Liver (tissue), 9 donors: ENCODE data around the gene CYP4A22. TPM values are rescaled to one million over a fixed set of nuclear protein-coding genes. Genes with fewer than 3 reads are reported as not detected.

Experiments used
- DNase-seq: peaks from one replicate; pipeline ENCODE4 v3.0.0-alpha.2; 2017; ENCODE audit warnings: low spot score
- H3K27ac ChIP-seq, 2 donors: one replicate each; pipeline ENCODE4 v1.7.0; 2013; ENCODE audit warnings: inconsistent platforms in 2 of 2, low read length in 2 of 2, control low read depth in 1 of 2, low read depth in 1 of 2, mild to moderate bottlenecking in 1 of 2
- H3K27me3 ChIP-seq, 4 donors: one replicate each; pipeline versions ENCODE4 v1.6.1 to v1.7.0; 2013; ENCODE audit warnings: low read length in 3 of 4, inconsistent platforms in 1 of 4, mild to moderate bottlenecking in 1 of 4, moderate library complexity in 1 of 4; ENCODE audit not compliant: control insufficient read depth in 4 of 4, insufficient read depth in 4 of 4
- H3K36me3 ChIP-seq, 4 donors: one replicate each; pipeline versions ENCODE4 v1.6.1 to v1.7.0; 2013; ENCODE audit warnings: low read length in 3 of 4, mild to moderate bottlenecking in 3 of 4, low read depth in 1 of 4, moderate library complexity in 1 of 4; ENCODE audit not compliant: control insufficient read depth in 4 of 4, insufficient read depth in 3 of 4
- H3K4me1 ChIP-seq, 4 donors: one replicate each; pipeline versions ENCODE4 v1.6.1 to v1.7.0; 2013; ENCODE audit warnings: low read length in 3 of 4, mild to moderate bottlenecking in 3 of 4, moderate library complexity in 1 of 4; ENCODE audit not compliant: control insufficient read depth in 4 of 4, insufficient read depth in 4 of 4
- H3K4me3 ChIP-seq, 3 donors: one replicate each; pipeline versions ENCODE4 v1.6.1 to v1.7.0; 2013; ENCODE audit warnings: low read length in 3 of 3, control low read depth in 1 of 3, low read depth in 1 of 3, mild to moderate bottlenecking in 1 of 3
- H3K9ac ChIP-seq, 2 donors: one replicate each; pipeline ENCODE4 v1.7.0; 2013; ENCODE audit warnings: low read length in 2 of 2, mild to moderate bottlenecking in 2 of 2, moderate library complexity in 2 of 2, control low read depth in 1 of 2, low read depth in 1 of 2
- H3K9me3 ChIP-seq, 4 donors: one replicate each; pipeline versions ENCODE4 v1.6.1 to v1.7.0; 2013; ENCODE audit warnings: low read length in 3 of 4; ENCODE audit not compliant: control insufficient read depth in 4 of 4
- EGR1 ChIP-seq, 2 donors: IDR thresholded peaks; 2 replicates each; pipeline ENCODE4 v1.6.1; 2016 to 2018; ENCODE audit warnings: antibody characterized with exemption in 2 of 2, low read depth in 2 of 2
- FOXA2 ChIP-seq: IDR thresholded peaks from 2 replicates; pipeline ENCODE4 v1.6.1; 2016; ENCODE audit warnings: antibody characterized with exemption
- GABPA ChIP-seq, 2 donors: IDR thresholded peaks in 1 of 2; conservative IDR thresholded peaks in 1 of 2; 2 replicates each; pipeline ENCODE4 v1.6.1; 2016; ENCODE audit warnings: antibody characterized with exemption in 2 of 2, mild to moderate bottlenecking in 1 of 2, moderate library complexity in 1 of 2
- HNF4A ChIP-seq, 2 donors: conservative IDR thresholded peaks; 2 replicates each; pipeline ENCODE4 v1.6.1; 2016; ENCODE audit warnings: antibody characterized with exemption in 2 of 2, mild to moderate bottlenecking in 2 of 2
- HNF4G ChIP-seq: IDR thresholded peaks from 2 replicates; pipeline ENCODE4 v1.6.1; 2016; ENCODE audit warnings: antibody characterized with exemption
- JUND ChIP-seq, 2 donors: IDR thresholded peaks; 2 replicates each; pipeline ENCODE4 v1.6.1; 2016; ENCODE audit warnings: antibody characterized with exemption in 2 of 2
- NR2F2 ChIP-seq: IDR thresholded peaks from 2 replicates; pipeline ENCODE4 v1.6.1; 2016; ENCODE audit warnings: antibody characterized with exemption
- RAD21 ChIP-seq, 2 donors: IDR thresholded peaks; 2 replicates each; pipeline ENCODE4 v1.6.1; 2016; ENCODE audit warnings: antibody characterized with exemption in 2 of 2, mild to moderate bottlenecking in 2 of 2
- RXRA ChIP-seq, 2 donors: IDR thresholded peaks; 2 replicates each; pipeline ENCODE4 v1.6.1; 2017 to 2018; ENCODE audit warnings: antibody characterized with exemption in 2 of 2, mild to moderate bottlenecking in 1 of 2
- SP1 ChIP-seq: IDR thresholded peaks from 2 replicates; pipeline ENCODE4 v1.6.1; 2018; ENCODE audit warnings: antibody characterized with exemption, mild to moderate bottlenecking
- TAF1 ChIP-seq: conservative IDR thresholded peaks from 2 replicates; pipeline ENCODE4 v1.6.1; 2016; ENCODE audit warnings: antibody characterized with exemption, mild to moderate bottlenecking
- YY1 ChIP-seq: IDR thresholded peaks from 2 replicates; pipeline ENCODE4 v1.6.1; 2016; ENCODE audit warnings: antibody characterized with exemption, mild to moderate bottlenecking
- WGBS: extraction: QIAGEN DNeasy Blood & Tissue Kit; methylation state at CpG from one replicate; pipeline ENCODE4 v1.1.7; 2013; 5-methylcytosine and 5-hydroxymethylcytosine counted together
- polyA plus RNA-seq, 2 donors: library from polyadenylated mRNA; stranded (reverse) in 1 of 2; unstranded in 1 of 2; fragments of 200-250 nt in 1 of 2; fragments of >200 nt in 1 of 2; fragmentation: Nextera tagmentation in 1 of 2; extraction: Ambion mirVana in 1 of 2; gene quantifications; one replicate each; pipeline versions ENCODE4 v1.2.1 to v1.2.3, GENCODE V29; 2013 to 2015
- total RNA-seq, 2 donors: library from RNA; depleted of rRNA; stranded (reverse); fragments of >200 nt; gene quantifications; one replicate each; pipeline ENCODE4 v1.2.3, GENCODE V29; 2014
- TF ChIP-seq, protein P1 (sequence below): fragments of 150-350 bp; IDR thresholded peaks from 2 replicates; pipeline ENCODE4 v1.5.1; 2017; ENCODE audit warnings: improper control_type of control experiment, low read depth, low read length; ENCODE audit not compliant: missing input control
- TF ChIP-seq, protein P2 (sequence below): IDR thresholded peaks from 2 replicates; pipeline ENCODE4 v1.6.1; 2016; ENCODE audit warnings: antibody characterized with exemption
- TF ChIP-seq, protein P3 (sequence below): IDR thresholded peaks from 2 replicates; pipeline ENCODE4 v1.6.1; 2016; ENCODE audit warnings: antibody characterized with exemption, mild to moderate bottlenecking
- TF ChIP-seq, protein P4 (sequence below): IDR thresholded peaks from 2 replicates; pipeline ENCODE4 v1.6.1; 2016; ENCODE audit warnings: antibody characterized with exemption
- TF ChIP-seq, protein P5 (sequence below): IDR thresholded peaks from 2 replicates; pipeline ENCODE4 v1.6.1; 2016; ENCODE audit warnings: antibody characterized with exemption
- donor health status: healthy.
- donor health status: healthy.
- donor health status: healthy.
- donor health status: healthy.
- donor health status: healthy.

The CYP4A22 gene
- total and polyA plus RNA-seq, 4 donors, result 18.3 to 95.7 (median 65.7) TPM

DNA sequence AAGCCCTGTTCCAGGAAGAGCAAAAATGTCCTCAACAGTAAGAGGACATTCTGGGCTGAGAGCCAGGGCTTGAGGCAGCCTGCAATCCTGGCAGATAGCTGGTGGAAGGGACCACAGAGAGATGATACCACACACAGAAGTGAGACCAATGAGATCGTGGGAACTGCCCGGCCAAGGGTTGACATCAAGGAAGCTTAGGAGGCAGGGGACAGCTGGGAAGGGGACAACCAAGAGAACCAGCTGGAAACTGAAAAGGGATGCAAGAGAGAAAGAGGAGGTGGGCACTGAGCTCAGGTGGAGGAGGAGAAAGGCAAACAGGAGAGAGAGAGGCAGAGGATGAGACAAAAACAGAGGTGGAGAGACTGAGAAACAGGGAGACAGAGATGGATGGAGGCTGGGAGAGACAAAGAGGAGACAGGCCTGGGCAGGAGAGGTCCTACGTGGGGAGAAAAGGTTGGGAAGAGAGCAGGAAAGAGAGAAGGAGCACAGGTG, 43.4 kb downstream of the CYP4A22 start:
- Histone ChIP-seq H3K27ac (no peak overlapping the region), H3K27me3 (peaks cover 0 to 3% (median 0%) of the 10 kb centered on the region in 4 donors), H3K4me3 (no peak overlapping the region), H3K36me3 (no peaks in the 10 kb centered on the region), H3K9ac (no peak overlapping the region), H3K9me3 (no peaks in the 10 kb centered on the region), H3K4me1 (peaks cover 0 to 14% (median 7%) of the 10 kb centered on the region in 4 donors)
- no peak for TF ChIP-seq HNF4A (conservative IDR thresholded peaks at IDR 0.05)
- no peak for TF ChIP-seq GABPA (IDR thresholded peaks at IDR 0.05 in 1 of 2, conservative IDR thresholded peaks at IDR 0.05 in 1 of 2)
- TF ChIP-seq YY1, result no peak
- no peak for TF ChIP-seq TAF1
- no peak for TF ChIP-seq NR2F2
- no peak for TF ChIP-seq SP1
- TF ChIP-seq JUND (IDR thresholded peaks at IDR 0.05), result no peak
- no peak for TF ChIP-seq RXRA (IDR thresholded peaks at IDR 0.05)
- TF ChIP-seq, protein P1, sequence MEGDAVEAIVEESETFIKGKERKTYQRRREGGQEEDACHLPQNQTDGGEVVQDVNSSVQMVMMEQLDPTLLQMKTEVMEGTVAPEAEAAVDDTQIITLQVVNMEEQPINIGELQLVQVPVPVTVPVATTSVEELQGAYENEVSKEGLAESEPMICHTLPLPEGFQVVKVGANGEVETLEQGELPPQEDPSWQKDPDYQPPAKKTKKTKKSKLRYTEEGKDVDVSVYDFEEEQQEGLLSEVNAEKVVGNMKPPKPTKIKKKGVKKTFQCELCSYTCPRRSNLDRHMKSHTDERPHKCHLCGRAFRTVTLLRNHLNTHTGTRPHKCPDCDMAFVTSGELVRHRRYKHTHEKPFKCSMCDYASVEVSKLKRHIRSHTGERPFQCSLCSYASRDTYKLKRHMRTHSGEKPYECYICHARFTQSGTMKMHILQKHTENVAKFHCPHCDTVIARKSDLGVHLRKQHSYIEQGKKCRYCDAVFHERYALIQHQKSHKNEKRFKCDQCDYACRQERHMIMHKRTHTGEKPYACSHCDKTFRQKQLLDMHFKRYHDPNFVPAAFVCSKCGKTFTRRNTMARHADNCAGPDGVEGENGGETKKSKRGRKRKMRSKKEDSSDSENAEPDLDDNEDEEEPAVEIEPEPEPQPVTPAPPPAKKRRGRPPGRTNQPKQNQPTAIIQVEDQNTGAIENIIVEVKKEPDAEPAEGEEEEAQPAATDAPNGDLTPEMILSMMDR, result no peak
- WGBS, result 65% methylated on average over 3 of the region's 3 CpGs
- DNase-seq, result peak; percentile 67

DNA sequence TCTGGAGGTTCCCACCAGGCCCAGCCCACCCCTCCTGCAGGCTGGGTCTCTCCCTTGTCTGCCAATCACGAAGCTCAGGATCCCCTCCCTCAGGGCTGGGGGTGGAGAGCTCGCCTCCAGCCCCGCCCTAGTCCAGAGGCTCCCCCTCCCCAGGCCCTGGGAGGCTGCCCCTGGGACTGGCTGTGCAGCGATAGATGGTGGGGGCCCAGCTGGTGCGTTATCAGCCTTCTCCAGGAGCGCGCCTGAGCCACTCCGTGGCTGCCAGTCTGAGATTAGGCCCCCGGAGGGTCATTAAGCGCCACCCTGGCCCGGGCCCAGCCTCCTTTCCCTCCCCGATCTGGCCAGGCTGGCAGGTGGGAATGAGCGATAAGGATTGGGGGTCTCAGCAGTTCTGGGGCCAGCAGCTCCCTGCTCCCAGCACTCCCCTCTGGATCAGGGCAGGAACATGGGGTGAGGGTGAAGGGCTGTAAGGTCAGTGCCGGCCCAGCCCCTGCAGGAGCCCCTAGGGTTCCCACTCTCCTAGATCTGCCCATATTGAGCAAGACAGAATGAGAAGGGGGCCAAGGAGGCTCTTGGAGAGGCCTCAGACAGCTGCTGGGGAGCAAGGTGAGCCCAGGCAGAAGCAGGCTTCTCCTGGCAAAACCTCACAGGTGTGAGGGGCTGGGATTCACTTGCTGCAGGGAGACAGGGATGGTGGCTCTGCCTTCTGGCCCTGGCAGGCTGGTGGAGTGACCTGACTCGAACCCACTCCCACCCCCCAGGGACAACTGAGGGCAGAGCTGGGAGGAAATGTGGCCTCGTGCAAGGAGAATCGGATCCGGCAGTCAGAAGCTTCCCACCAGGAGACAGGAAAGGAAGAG, 44.1 kb downstream of the CYP4A22 start:
- Histone ChIP-seq H3K9ac (no peak overlapping the region), H3K27me3 (peaks cover 0 to 3% (median 0%) of the 10 kb centered on the region in 4 donors), H3K27ac (no peak overlapping the region), H3K36me3 (no peaks in the 10 kb centered on the region), H3K4me3 (no peak overlapping the region), H3K4me1 (peaks cover 0 to 14% (median 7%) of the 10 kb centered on the region in 4 donors), H3K9me3 (no peaks in the 10 kb centered on the region)
- 70% methylated on average over 18 of the region's 18 CpGs for WGBS
- TF ChIP-seq GABPA (IDR thresholded peaks at IDR 0.05 in 1 of 2, conservative IDR thresholded peaks at IDR 0.05 in 1 of 2) (no peak), RXRA (IDR thresholded peaks at IDR 0.05) (no peak), YY1 (no peak), HNF4A (conservative IDR thresholded peaks at IDR 0.05) (no peak), FOXA2 (no peak), NR2F2 (no peak), JUND (IDR thresholded peaks at IDR 0.05) (no peak), HNF4G (no peak), SP1 (no peak), EGR1 (IDR thresholded peaks at IDR 0.05; ENCODE audit: low read depth in 2 of 2) (no peak), RAD21 (IDR thresholded peaks at IDR 0.05) (no peak), TAF1 (no peak)
- TF ChIP-seq, protein P2, sequence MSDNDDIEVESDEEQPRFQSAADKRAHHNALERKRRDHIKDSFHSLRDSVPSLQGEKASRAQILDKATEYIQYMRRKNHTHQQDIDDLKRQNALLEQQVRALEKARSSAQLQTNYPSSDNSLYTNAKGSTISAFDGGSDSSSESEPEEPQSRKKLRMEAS, result no peak
- TF ChIP-seq, protein P3, sequence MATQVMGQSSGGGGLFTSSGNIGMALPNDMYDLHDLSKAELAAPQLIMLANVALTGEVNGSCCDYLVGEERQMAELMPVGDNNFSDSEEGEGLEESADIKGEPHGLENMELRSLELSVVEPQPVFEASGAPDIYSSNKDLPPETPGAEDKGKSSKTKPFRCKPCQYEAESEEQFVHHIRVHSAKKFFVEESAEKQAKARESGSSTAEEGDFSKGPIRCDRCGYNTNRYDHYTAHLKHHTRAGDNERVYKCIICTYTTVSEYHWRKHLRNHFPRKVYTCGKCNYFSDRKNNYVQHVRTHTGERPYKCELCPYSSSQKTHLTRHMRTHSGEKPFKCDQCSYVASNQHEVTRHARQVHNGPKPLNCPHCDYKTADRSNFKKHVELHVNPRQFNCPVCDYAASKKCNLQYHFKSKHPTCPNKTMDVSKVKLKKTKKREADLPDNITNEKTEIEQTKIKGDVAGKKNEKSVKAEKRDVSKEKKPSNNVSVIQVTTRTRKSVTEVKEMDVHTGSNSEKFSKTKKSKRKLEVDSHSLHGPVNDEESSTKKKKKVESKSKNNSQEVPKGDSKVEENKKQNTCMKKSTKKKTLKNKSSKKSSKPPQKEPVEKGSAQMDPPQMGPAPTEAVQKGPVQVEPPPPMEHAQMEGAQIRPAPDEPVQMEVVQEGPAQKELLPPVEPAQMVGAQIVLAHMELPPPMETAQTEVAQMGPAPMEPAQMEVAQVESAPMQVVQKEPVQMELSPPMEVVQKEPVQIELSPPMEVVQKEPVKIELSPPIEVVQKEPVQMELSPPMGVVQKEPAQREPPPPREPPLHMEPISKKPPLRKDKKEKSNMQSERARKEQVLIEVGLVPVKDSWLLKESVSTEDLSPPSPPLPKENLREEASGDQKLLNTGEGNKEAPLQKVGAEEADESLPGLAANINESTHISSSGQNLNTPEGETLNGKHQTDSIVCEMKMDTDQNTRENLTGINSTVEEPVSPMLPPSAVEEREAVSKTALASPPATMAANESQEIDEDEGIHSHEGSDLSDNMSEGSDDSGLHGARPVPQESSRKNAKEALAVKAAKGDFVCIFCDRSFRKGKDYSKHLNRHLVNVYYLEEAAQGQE, result no peak
- TF ChIP-seq, protein P4, sequence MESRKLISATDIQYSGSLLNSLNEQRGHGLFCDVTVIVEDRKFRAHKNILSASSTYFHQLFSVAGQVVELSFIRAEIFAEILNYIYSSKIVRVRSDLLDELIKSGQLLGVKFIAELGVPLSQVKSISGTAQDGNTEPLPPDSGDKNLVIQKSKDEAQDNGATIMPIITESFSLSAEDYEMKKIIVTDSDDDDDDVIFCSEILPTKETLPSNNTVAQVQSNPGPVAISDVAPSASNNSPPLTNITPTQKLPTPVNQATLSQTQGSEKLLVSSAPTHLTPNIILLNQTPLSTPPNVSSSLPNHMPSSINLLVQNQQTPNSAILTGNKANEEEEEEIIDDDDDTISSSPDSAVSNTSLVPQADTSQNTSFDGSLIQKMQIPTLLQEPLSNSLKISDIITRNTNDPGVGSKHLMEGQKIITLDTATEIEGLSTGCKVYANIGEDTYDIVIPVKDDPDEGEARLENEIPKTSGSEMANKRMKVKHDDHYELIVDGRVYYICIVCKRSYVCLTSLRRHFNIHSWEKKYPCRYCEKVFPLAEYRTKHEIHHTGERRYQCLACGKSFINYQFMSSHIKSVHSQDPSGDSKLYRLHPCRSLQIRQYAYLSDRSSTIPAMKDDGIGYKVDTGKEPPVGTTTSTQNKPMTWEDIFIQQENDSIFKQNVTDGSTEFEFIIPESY, result no peak
- TF ChIP-seq, protein P1, result no peak
- TF ChIP-seq, protein P5, sequence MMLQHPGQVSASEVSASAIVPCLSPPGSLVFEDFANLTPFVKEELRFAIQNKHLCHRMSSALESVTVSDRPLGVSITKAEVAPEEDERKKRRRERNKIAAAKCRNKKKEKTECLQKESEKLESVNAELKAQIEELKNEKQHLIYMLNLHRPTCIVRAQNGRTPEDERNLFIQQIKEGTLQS, result no peak
- peak; percentile 90 for DNase-seq
